Measurements from ENCODE around the gene HMCN2.
A peak's percentile ranks its signal among the peaks of the same experiment; 100 is the strongest.
"Not testable (repeated sequence)": the region's sequence is repeated elsewhere in the genome, so short reads cannot be mapped to it uniquely, and the experiment has no call there.

Gene HMCN2

DNA sequence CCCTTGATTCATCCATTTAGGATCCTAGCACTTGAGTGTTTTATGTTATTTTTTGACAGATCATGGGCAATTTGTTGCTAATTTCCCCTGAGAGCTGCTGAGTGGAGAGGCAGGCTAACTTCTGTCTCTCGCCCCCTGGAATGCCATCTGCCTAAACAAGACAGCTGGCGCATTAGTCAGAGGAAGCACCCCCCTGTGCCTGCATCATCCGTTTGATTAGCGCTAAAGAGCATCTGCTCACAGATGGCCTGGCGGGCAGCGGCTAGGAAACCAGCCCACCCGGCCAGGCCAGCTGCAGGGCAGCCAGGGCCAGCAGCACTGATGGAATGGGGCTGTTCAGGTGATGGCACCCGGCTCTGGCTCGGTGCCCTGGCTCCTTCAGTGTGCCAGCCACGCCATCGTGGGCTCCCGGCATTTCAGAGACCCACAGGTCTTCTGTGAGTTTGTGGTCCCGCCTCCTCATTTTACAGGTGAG, 156.3 kb downstream of the HMCN2 start:
- DNase-seq = no peak

DNA sequence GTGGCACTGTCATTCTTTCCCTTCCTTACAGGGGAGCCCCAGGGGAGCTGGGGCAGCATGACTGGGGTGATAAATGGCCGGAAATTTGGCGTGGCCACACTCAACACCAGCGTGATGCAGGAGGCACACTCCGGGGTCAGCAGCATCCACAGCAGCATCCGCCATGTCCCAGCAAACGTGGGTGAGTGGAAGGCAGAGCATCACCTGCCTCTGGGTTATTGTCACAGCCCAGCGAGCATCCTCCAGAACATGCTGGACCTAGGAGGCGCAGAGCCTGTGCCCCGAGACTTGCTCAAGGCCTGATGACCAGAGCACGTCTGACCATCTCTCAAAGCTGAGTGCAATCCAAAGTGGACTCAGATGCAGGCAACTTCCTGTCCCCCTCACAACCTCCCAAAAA, 157.0 kb downstream of the HMCN2 start:
- no peak for DNase-seq

DNA sequence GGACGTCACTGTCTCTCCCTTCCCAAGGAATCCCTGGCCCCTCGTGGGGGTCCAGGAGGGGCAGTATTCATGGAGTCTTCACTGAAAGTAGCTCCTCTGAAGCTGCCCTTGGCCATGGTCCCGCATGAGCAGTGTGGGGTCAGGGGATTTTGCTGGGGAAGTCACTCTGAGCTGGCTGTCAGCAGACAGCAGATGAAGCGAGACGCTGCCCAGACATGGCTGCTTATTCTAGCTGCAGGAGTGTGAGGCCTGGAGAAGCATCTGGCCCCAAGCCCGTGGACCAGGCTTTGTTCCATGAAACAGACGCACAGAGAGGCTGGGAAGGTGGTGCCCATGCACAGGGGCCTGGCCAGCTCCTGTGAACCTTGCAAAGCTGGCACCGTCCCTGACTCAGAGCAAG, 157.7 kb downstream of the HMCN2 start:
- no peak for DNase-seq

DNA sequence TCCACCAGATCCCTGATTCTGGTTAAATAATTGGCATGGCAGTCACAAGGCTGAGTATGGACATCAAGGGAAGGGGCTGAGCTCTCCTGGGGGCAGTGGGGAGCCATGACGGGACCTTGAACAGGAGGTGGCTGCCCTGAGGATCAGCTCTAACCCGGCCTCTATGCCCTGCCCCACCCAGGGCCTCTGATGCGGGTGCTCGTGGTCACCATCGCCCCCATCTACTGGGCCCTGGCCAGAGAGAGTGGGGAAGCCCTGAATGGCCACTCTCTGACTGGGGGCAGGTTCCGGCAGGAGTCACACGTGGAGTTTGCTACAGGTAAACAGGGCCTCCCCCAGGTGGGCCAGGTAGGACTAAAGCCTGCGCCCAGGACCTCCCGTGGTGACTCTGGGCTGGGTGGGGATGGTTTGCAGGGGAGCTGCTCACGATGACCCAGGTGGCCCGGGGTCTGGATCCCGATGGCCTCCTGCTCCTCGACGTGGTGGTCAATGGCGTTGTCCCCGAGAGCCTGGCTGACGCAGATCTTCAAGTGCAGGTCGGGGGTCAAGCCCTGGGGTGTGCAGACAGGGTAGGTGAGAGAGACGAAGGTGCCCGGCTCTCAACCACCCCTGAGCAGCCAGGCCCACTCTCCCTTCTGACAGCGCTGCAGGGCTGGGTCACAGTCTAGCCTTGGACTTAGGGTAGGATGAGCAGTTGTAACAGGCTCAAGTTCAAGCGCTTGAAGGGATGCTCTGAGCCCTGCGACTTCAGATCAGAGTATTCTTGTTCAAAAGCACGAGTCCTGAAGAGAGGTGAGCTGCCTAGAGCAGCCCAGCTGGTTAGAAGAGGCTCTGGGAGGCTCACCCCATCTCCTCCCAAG, 159.3 kb downstream of the HMCN2 start:
- DNase-seq = no peak

DNA sequence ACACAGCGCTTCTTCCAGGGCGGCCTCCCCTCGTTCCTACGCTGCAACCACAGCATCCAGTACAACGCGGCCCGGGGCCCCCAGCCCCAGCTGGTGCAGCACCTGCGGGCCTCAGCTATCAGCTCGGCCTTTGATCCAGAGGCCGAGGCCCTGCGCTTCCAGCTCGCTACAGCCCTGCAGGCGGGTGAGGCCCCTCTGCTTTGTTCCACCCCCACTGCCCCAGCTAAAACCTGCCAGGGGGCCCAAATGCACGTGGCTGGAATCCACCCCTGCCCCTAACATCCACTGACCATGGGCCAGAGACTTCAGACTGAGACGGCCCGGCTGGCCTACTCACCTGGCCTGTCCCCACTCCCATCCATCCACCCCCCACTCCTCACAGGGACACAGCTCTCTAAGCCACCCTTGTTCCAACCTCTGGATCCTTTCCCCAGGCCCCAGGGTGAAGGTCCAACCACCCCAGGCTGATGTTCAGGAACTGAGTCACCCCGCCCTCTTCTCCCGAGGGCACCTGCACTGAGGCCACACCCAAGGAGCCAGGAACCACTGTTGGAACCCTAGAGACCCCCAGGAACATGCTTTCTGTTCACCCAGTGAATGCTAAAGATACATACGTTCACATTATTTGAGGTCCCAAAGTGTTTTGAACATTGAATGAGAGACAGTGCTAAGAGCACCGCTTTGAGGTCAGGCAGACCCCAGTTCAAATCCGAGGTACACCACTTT, 160.3 kb downstream of the HMCN2 start:
- DNase-seq = no peak

DNA sequence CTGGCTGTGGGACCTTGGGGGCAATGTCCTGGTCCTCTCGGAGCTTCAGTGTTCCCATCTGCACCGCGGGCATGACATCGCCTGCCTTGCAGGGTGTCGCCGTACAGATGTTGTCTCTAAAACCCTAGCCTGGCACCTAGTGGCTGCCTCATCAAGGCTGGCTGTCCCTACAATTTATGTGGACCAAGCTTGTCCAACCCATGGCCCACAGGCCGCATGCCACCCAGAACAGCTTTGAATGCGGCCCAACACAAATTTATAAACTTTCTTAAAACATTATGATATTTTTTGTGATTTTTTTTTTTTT, 160.9 kb downstream of the HMCN2 start:
- DNase-seq = no peak

DNA sequence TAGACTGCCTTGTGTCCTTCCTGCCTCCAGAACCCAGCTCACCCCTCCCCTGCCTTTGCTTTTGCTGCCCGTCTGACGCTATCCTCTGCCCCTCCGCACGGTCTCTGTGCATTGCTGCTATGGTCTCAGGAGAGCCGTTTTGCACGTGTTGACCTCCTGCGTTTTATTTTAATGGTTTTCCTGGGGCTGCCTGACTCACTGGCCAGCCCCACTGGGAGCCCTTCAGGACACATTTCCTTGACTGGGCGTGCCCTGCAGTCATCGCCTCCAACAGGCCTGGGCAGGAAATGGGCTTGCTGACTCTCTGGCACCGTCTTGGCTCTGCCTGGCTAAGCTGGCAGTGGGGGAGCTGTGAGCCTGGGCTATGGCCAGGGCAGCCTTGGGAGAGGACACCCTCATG, 161.3 kb downstream of the HMCN2 start:
- no peak for DNase-seq

DNA sequence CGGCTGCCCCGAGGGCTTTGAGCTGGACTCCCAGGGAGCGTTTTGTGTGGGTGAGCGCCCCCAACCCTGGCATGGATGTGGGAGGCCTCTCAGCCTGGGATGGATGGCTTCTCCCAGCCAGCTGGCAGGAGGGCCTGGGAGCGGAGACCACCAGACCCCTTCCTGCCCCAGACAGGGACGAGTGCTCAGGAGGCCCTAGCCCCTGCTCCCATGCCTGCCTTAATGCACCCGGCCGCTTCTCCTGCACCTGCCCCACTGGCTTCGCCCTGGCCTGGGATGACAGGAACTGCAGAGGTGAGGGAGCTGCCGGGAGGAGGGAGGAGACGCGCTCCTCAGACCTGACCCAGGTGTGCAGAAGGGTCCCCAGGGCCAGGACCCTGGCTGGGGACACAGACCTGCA, 161.8 kb downstream of the HMCN2 start:
- DNase-seq = no peak

DNA sequence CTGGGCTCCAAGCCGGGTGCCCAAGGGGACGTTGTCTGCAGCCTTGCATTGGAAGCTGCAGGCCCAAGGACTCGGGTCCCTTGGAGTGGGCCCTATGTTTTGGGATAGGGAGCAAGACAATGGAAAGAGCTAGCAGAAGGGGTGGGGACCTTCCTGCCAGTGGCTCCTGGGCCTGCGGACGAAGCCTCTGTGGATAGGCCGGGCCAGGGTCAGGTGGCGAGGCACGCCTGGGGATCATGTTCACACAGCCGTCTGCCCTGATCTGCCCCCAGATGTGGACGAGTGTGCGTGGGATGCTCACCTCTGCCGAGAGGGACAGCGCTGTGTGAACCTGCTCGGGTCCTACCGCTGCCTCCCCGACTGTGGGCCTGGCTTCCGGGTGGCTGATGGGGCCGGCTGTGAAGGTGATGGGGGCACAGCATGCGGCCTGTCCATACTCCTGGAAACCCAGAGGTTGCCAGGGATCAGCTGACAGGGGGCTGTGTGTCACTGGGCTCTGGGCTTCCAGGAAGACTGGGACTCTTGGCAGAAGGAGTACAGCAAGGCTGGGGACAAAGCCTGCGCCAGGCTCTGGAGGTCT, 162.6 kb downstream of the HMCN2 start:
- DNase-seq = no peak

DNA sequence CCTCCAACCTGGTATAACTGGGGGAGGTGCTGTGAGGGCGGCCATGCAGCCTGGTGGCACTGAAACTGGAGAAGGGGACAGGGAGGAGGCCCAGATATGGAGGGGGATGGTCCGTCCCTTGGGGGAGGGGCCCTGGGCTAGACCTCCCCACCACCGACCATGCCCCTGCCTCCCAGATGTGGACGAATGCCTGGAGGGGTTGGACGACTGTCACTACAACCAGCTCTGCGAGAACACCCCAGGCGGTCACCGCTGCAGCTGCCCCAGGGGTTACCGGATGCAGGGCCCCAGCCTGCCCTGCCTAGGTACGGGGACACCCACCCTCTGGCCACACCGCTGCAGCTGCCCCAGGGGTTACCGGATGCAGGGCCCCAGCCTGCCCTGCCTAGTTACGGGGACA, 163.8 kb downstream of the HMCN2 start:
- DNase-seq = no peak

DNA sequence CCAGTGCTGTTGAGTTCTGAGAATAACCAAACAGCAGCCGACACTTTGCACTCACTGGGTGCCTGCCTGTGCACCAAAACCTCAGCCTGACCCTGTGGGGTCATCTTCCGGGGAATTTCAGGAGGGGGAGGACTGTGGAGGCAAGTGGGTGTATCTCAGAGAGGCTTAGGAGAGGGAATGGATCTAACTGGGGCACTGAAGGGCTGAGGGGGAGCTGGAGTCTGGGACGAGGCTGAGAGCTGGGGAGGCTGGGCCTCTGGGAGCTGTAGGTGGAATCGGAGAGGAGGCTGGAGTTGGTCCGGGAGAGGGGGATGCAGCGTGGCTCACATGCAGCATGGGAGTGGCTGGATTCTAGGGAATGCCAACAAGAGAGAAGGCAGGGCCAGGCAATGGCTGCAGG, 164.3 kb downstream of the HMCN2 start:
- no peak for DNase-seq

DNA sequence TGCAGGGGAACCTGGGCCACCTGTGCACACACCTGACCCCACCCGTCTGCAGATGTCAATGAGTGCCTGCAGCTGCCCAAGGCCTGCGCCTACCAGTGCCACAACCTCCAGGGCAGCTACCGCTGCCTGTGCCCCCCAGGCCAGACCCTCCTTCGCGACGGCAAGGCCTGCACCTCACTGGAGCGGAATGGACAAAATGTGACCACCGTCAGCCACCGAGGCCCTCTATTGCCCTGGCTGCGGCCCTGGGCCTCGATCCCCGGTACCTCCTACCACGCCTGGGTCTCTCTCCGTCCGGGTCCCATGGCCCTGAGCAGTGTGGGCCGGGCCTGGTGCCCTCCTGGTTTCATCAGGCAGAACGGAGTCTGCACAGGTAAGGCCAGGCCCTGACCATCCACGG, 164.7 kb downstream of the HMCN2 start:
- no peak for DNase-seq

DNA sequence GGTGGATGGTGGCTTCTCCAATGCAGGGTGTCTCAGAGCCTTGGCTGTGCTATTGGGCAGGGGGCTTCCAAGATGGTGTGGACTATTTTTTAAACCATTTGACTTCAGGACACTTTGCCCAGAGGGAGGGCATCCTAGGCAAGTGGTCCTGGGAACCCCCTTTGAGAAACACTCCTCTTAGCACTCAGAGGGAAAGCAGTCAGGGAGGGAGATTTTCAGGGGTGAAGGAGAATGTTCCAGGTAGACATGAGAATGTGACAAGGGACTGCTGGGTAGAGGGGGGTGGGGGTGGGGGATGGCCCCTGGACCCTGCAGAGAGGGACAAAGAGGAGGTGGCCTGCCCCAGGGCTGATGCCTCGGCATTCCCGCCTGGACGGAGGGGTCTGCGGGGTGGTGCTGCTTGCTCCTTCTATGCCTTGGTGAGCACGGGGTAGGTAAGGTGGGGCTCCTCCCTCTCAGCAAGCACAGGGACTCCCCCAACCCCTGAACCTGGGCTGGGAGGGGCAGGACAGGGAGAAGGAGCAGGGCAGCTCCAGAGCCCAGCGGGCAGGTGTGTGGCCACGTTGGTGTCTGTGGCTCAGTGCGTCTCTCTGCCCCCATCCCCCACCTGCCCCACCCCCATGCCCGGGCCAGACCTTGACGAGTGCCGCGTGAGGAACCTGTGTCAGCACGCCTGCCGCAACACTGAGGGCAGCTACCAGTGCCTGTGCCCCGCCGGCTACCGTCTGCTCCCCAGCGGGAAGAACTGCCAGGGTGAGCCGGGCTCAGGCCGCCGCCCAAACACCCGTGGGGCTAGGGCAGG, 165.4 kb downstream of the HMCN2 start:
- DNase-seq = no peak

DNA sequence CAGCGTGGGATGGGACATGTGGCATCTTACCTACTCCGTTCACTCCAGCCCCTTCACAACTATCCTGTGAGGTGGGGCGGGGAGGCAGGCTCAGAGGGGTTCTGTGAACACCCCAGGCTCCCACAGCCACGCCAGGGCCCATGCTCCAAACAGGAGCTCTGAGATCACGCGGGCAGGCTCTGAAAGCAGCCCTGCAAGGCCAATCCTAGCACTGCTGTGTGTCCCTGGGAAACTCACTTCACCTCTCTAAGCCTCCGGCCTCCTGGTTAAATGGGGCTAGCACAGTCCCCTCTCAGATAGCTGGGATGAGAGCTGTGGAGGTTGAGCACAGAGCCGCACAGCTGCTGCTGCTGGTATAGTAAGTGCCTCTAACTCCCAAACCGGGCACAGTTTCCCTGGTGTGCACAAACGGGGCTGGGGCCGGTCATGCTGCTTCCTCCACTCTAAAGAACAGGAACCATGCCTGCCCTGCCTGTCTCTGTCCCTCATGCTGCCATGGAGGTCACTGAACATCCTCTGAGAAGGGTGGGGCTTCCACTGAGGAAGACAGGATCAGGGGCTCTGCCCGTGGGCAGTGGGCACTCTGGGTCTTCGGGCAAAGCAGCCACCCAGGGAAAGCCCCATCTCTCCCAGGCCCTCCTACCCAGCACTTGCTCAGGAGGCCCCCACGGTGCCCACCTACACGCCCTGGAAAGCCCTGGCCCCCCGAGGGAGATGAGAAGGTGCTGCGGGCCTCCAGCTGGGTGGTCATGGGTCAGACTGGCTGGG, 166.2 kb downstream of the HMCN2 start:
- DNase-seq = no peak

DNA sequence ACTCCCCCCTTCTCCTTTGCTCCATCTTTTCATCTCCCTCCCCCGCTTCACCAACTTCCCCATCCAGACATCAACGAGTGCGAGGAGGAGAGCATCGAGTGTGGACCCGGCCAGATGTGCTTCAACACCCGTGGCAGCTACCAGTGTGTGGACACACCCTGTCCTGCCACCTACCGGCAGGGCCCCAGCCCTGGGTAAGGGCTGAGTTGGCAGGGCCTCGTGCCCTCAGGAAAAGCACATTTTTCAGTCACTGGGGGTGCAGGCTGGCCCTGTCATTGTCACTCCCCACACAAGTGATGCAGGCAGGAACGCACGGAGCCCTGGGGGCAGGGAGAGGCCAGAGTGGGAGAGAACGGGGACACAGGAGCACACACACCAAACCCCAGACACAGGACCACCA, 166.8 kb downstream of the HMCN2 start:
- no peak for DNase-seq

DNA sequence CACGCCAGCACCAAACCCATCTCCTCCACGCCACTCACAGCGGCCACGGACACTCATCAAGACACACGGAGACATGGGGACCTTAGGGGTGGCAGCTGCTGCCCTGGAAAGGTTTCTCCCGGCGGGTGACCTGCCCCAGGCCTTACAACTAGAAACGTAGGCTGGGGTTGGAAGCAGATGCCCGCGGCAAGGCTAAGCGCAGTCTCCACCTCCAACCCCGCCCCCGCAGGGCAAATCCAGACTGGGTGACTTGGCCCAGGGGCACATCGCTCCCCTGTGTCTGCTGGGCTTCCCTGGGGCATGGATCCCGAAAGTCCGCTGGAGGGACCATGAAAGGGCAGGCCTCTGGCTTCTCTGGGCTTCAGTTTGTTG, 167.2 kb downstream of the HMCN2 start:
- peak in 1 of 2 experiments; percentile 28 for DNase-seq

DNA sequence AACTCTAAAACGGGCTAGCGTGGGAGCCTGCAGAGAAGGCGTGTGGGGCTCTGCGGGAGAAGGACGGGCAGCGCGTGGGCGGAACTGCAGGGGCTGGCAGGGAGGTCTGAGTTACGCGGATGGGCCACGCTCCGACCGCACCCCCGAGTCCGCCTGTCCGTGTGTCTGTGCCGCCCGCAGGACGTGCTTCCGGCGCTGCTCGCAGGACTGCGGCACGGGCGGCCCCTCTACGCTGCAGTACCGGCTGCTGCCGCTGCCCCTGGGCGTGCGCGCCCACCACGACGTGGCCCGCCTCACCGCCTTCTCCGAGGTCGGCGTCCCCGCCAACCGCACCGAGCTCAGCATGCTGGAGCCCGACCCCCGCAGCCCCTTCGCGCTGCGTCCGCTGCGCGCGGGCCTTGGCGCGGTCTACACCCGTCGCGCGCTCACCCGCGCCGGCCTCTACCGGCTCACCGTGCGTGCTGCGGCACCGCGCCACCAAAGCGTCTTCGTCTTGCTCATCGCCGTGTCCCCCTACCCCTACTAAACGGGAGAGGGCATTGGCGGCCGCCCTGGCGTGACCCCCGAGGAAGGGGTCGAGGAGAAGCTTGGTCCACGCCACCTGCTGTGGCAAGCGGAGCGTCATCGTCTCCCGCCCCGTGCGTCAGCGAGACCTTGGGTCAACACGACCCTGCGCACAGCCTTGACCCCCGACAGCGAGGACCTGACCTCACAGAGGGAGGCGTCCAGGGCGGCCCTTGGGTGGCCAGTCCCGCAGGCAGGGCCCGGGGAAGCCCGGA, 167.8 kb downstream of the HMCN2 start:
- DNase-seq = peak; percentile 59 to 70

DNA sequence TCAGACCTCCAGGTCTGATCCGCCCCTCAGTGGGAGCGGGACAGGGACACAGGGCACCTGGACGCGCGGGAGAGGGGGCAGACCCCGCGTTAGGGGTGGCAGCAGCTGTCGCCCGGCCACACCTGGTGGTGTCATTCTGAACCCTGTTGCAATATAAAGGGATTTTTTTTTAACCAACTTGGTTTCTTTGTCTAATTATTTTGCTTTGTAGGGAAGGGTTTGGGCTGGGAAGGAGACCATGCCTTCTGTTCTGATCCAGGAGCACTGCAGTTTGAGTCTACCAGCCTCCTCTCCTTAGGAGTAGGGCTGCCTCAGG, 168.3 kb downstream of the HMCN2 start:
- DNase-seq = no peak

DNA sequence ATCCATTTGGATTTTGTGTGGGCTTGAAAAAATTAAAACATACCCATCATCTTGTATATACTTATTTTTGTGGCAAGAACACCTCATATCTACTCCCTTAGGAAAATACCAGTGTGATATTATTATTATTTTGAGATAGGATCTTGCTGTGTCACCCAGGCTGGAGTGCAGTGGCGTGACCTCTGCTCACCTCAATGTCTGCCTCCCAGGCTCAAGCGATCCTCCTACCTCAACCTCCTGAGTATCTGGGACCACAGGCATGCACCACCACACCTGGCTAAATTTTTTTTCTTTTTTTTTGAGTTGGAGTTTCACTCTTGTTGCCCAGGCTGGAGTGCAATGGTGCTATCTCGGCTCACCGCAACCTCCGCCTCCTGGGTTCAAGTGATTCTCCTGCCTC, 169.1 kb downstream of the HMCN2 start:
- not testable (repeated sequence) for DNase-seq

DNA sequence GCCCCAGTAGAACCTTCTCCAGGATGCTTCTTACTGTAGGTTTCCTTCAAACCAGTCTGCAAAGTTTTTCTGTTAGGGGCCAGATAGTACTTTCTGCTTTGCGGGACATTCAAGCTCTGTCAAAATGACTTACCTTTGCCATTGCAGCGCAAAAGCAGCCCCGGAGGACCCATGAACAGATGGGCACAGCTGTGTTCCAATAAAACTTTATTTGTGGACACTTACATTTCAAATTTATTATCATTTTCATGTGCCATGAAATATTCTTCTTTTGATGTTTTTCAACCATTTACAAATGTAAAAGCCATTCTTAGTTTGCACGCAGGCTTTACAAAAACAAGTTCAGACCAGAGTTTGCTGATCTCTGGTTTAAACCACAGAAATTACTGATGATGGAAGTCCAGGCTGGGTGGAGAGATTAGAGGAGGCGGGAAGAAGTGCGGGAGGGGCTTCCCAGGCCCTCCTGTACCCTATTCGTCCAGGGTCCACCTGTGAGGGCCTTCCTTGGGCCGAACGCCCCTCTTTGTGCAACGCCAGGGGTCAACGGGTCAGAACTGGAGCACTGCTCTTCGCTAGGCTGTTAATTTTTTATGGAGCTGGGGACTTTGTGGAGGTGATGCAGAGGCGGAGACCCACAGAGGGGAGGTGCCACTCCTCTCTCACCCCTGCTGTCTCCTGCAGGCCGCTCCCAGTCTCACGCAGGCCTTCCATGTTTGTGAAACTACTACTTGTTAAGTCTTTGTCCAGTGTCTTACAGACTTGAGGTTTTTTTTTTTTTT, 171.6 kb downstream of the HMCN2 start:
- DNase-seq = no peak

DNA sequence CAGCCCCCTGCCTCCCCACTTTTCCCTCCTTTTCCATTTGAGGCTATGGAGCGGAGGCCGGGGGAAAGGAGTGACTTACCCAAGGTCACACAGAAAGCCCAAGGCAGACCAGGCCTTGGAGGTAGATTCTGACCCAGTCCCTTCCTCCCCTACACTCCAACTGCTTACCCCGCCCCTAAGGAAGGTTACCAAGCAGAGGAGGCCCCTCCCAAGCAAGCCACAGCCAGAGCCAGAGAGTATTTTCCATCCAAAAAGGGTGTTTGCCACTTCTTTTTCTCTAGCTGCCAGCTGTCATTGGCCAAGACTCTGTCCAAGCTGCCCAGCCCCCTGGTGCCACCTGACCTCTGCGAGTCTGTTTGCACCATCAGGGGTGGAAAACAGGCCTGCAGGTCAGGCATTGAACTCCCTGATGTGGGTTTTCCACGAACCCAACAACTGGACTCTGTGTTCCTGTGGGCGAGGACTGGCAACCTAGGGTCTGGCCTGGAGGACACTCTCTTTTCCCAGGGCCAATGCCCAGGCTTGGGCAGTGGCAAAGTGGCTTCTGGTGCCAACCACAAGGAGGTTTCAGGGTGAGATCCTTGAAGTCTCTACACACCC, 172.9 kb downstream of the HMCN2 start:
- no peak for DNase-seq

Measured in activated T-cell treated with anti-CD3 and anti-CD28 coated beads, Interleukin-2, amount 50 U/mL, for 48 hours (primary cell).